ENCODE data around the gene C11orf54. TPM values are rescaled to one million over a fixed set of nuclear protein-coding genes. Genes with fewer than 3 reads are reported as not detected.
"Not testable (repeated sequence)": the region's sequence is repeated elsewhere in the genome, so short reads cannot be mapped to it uniquely, and the experiment has no call there.

Gene C11orf54
- total RNA-seq, 2 donors from 2014 or later: 37.1 to 59.4 TPM

GRCh38 chr11:93757301-93757700 lies 15.8 kb downstream of the C11orf54 start:
- intact Hi-C loops (cut with DNase I): no loop called here
- H3K9me3 ChIP-seq: no peaks in the 10 kb centered on the region
- TF ChIP-seq CTCF (IDR thresholded peaks at IDR 0.05): no peak
- peaks cover 10% of the 10 kb centered on the region for H3K36me3 ChIP-seq
- no peaks in the 10 kb centered on the region for H3K4me1 ChIP-seq
- no peak for DNase-seq
- H3K27ac ChIP-seq: no peak overlapping the region
- H3K9ac ChIP-seq (ENCODE audit: low read depth in 2 of 2, low read length in 2 of 2): no peak overlapping the region
- no peak overlapping the region for H3K4me3 ChIP-seq
- no peaks in the 10 kb centered on the region for H3K27me3 ChIP-seq

- no peak for TF ChIP-seq CTCF (IDR thresholded peaks at IDR 0.05)
- Histone ChIP-seq H3K9me3 (no peaks in the 10 kb centered on the region), H3K4me1 (no peaks in the 10 kb centered on the region), H3K9ac (ENCODE audit: low read depth in 2 of 2, low read length in 2 of 2) (no peak overlapping the region), H3K27me3 (no peaks in the 10 kb centered on the region), H3K36me3 (peaks cover 10% of the 10 kb centered on the region), H3K4me3 (no peak overlapping the region), H3K27ac (no peak overlapping the region)
- intact Hi-C loops (cut with DNase I): no loop called here
- no peak for DNase-seq
Measured at GRCh38 chr11:93757924-93758865, 16.7 kb downstream of the C11orf54 start.

GRCh38 chr11:93759123-93759522 lies 17.7 kb downstream of the C11orf54 start:
- H3K36me3 ChIP-seq: peaks cover 10% of the 10 kb centered on the region
- H3K27ac ChIP-seq; H3K4me1 ChIP-seq; intact Hi-C loops (cut with DNase I); H3K9me3 ChIP-seq; H3K9ac ChIP-seq (ENCODE audit: low read depth in 2 of 2, low read length in 2 of 2); H3K27me3 ChIP-seq; H3K4me3 ChIP-seq; DNase-seq: not testable (repeated sequence)

- no peak overlapping the region for H3K27ac ChIP-seq
- H3K27me3 ChIP-seq: no peaks in the 10 kb centered on the region
- H3K36me3 ChIP-seq: peaks cover 10% of the 10 kb centered on the region
- no peak for TF ChIP-seq CTCF (IDR thresholded peaks at IDR 0.05)
- H3K9ac ChIP-seq (ENCODE audit: low read depth in 2 of 2, low read length in 2 of 2): no peak overlapping the region
- H3K4me3 ChIP-seq: no peak overlapping the region
- no peaks in the 10 kb centered on the region for H3K4me1 ChIP-seq
- H3K9me3 ChIP-seq: no peaks in the 10 kb centered on the region
- intact Hi-C loops (cut with DNase I): no loop called here
- DNase-seq: no peak
Measured at GRCh38 chr11:93761910-93762309, 20.4 kb downstream of the C11orf54 start.

- Histone ChIP-seq H3K4me3 (no peak overlapping the region), H3K27me3 (no peaks in the 10 kb centered on the region), H3K9ac (ENCODE audit: low read depth in 2 of 2, low read length in 2 of 2) (no peak overlapping the region), H3K9me3 (no peaks in the 10 kb centered on the region), H3K4me1 (no peaks in the 10 kb centered on the region), H3K27ac (no peak overlapping the region), H3K36me3 (no peaks in the 10 kb centered on the region)
- no peak for DNase-seq
- intact Hi-C loops (cut with DNase I): no loop called here
- no peak for TF ChIP-seq CTCF (IDR thresholded peaks at IDR 0.05)
Measured at GRCh38 chr11:93765551-93765950, 24.1 kb downstream of the C11orf54 start.

- no peak overlapping the region for H3K27ac ChIP-seq
- H3K9me3 ChIP-seq: no peaks in the 10 kb centered on the region
- H3K4me3 ChIP-seq: no peak overlapping the region
- intact Hi-C loops (cut with DNase I): no loop called here
- H3K9ac ChIP-seq (ENCODE audit: low read depth in 2 of 2, low read length in 2 of 2): no peak overlapping the region
- H3K36me3 ChIP-seq: no peaks in the 10 kb centered on the region
- DNase-seq: no peak
- TF ChIP-seq CTCF (IDR thresholded peaks at IDR 0.05): no peak
- H3K27me3 ChIP-seq: no peaks in the 10 kb centered on the region
- no peaks in the 10 kb centered on the region for H3K4me1 ChIP-seq
Measured at GRCh38 chr11:93766504-93766903, 25.0 kb downstream of the C11orf54 start.
